ENCODE results near the gene ZDHHC9.

Gene ZDHHC9

DNA sequence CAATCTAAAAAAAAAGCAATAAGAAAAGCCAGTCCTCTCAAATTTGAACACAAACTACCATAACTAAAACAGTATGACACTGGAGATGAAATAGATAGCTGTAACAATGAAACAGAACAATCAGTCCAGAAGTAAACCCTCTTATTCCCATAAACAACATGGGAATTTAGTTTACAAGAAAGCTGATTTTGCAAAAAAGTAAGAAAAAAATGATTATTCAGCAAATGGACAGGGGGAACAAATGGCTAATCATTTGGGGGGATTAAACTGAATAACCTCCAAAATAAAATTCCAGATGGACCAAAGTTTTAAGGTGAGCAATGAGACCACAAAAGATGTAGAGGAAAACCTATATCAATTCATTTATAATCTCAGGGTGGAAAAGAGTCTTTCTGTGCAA, 80.0 kb downstream of the ZDHHC9 start:
- no peak for DNase-seq (ENCODE audit: low spot score)

DNA sequence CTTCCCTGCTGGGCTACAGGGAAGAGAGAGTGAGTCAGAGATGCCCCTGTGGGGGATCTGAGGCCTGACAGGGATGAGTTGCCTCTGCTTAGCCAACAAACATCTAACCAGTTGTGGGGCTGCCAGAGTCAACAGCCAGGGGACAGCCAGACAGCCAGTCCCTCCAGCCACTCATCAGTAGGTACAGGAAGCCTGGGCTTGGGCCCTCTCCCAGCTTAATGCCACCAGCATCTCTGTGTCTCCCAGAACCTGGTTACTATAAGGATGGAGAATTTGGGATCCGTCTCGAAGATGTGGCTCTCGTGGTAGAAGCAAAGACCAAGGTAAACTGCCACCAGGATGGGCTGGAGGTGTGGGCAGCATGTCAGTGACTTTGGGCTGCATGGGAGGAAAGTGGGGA, 81.2 kb downstream of the ZDHHC9 start:
- no peak for DNase-seq (ENCODE audit: low spot score)

DNA sequence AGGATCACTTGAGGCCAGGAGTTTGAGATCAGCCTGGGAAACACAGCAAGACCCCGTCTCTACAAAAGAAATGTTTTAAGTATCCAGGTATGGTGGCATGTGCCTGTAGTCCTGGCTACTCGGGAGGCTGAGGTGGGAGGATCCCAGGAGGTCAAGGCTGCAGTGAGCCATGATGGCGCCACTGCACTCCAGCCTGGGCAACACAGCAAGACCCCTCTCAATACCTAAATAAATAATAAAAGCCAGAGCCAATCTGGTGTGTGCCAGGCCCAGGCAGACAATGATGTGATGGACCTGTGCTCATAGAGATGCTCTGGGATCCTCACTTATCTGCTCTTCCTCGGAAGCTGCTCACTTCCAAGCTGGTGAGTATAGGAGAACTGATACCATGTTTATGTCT, 82.1 kb downstream of the ZDHHC9 start:
- DNase-seq (ENCODE audit: low spot score): no peak

DNA sequence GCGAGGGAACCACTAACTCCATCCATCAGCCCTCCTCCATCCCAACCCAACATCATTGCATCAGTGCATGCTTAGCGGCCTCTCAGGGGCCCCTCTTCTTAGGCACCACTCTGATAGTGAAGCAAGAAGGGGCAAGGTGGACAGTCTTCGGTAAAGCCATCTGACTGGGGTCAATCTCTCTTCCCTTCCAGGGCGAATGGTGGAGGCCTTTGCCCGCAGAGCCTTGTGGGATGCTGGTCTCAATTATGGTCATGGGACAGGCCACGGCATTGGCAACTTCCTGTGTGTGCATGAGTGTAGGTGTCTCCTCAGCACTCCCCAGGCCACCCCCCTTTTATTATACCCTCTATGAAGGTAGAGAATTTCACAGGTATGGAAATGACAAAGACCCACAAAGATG, 82.7 kb downstream of the ZDHHC9 start:
- DNase-seq (ENCODE audit: low spot score): no peak

DNA sequence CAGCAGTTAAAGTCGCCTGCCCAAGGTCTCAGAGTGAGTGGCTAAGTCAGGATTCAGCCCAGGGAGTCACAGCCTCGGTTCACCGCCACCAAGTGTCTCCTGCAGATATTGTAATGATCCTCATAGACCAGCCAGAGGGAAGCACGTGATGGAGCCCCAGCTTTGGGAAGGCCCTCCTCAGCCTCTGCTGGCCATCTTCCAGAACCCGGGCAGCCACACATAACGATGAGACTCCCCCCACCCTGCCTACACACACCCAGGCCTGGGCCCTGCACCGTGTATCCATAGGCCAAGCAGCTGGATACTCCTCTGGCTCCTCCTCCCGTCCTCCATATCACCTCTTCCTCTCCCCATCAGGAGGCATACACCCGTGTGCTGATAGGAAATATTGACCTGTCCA, 83.5 kb downstream of the ZDHHC9 start:
- no peak for DNase-seq (ENCODE audit: low spot score)

DNA sequence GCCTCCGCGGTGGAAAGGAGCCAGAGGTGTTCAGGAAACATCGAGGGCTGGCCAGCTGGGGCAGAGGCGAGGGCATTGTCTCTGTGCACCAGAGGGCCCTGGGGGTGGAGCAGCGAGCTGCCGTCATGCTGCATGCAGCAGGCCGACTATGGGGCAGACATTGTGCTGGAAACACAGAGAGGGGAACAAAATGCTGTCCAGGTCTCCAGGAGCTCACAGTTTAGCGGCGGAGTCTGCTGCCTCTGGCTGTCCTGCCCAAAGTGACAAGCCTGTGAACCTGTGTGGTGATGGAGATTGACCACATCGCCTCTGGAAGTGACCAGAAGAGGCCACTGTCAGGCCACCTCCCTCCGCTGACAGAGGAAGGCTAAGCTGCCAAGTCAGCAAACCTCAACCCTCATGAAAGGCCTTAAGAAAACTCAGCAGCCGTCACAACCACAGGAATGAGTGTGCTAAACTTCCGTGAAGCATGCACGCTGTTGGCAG, 84.1 kb downstream of the ZDHHC9 start:
- DNase-seq (ENCODE audit: low spot score): peak; percentile 72

DNA sequence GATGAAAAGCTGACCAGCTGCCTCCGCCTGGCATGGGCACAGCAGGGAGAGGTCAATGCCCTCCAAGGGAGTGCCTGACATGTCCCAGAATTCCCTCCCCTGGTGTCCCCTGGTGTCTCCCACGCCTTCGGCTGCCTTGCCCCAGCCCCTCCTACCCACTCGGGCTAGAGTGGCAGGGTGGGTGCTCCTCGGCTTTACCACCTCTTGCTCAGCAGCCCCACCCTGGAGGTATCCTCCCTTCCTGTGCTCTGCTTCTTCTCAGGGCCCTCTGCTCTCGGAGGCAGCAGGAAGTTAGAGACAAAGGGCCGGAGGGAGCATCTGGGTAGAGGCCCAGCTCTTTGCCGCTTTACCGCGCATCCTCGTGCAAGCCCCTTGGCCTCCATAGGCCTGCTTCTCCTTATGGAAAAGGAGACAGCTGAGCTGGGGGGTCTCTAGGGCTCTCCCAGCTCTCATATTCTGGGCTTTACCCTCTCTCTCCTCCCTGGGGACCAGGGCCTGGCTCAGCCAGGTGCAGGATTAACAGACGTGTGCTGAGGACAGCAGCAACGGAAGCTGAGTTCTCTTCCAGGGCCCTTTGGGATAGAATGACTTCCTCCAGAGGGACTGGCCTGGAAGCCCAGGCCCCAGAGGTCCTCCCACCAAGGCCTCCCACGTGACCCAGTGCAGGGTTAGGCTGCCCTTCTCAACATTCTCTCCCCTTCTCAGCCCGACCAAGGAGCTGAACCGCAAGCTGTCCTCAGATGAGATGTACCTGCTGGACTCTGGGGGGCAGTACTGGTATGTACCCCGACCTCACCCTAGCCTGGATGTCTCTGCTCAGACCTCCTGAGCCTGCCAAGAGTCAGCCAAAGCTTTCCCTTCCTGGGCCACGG, 87.7 kb downstream of the ZDHHC9 start:
- DNase-seq (ENCODE audit: low spot score): no peak

DNA sequence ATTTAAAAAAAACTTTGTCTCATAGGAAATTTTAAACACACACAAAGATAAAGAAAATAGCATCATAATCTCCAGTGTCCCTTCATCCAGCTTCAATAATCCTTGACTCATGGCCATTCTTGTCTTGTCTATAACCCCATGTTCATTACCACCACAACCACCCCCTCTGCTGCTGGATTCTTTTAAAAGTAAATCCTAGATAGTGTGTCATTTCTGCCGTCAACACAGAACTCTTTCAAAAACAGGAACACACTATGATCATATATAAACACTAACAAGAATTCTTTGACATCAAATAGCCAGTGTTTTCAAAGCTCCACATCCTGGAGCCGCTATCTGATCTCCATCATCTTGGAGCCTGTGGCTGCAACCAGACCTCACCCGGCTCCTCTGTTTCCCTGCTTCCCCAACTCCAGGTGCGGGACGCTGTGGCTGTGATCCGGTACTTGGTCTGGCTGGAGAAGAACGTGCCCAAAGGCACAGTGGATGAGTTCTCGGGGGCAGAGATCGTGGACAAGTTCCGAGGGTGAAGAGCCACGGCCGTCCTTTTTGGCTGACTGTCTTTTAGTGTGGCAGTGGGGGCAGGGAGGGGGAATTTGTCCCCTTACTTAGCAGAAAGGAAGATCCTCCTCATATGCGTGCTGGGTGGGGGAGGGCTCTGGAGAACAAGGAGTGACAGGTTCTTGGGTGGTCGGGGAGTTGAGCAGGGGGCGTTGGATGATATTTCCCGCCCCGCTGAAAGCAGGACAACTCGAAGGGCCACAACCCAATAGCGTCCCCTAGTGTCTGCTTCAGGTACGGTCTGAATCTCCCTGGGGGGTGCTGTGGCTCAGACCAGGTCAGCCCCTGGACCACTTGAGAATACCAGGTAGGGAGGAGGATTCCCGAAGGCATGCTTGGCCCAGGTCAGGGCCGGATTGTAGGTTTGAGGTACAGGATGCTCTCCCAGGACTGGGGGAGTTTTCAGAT, 89.3 kb downstream of the ZDHHC9 start:
- no peak for DNase-seq (ENCODE audit: low spot score)

Measured in Ammon's horn (tissue), 1 donor.